Kidney epithelial cell (primary cell): ENCODE measurements around the gene ZNF366. TPM values are rescaled to one million over a fixed set of nuclear protein-coding genes. Genes with fewer than 3 reads are reported as not detected.

ENCODE experiments used
- DNase-seq: peaks from one replicate; pipeline ENCODE4 v3.0.0-alpha.2; 2010; ENCODE audit warnings: low read depth
- H3K27me3 ChIP-seq: 2 replicates; pipeline ENCODE4 v1.6.0; 2011; ENCODE audit warnings: low read length; ENCODE audit not compliant: control insufficient read depth, insufficient read depth
- H3K36me3 ChIP-seq: 2 replicates; pipeline ENCODE4 v1.5.1; 2011; ENCODE audit warnings: low read length; ENCODE audit not compliant: control insufficient read depth, insufficient read depth
- H3K4me3 ChIP-seq: 2 replicates; pipeline ENCODE4 v1.5.1; 2011; ENCODE audit warnings: low read depth, mild to moderate bottlenecking, control low read depth, low read length
- CTCF ChIP-seq: IDR thresholded peaks from 2 replicates; pipeline ENCODE4 v1.5.1; 2011; ENCODE audit warnings: mild to moderate bottlenecking, moderate library complexity, low read length, control low read depth, inconsistent platforms; ENCODE audit not compliant: insufficient read depth, poor library complexity, severe bottlenecking
- total RNA-seq: library from RNA; depleted of rRNA; stranded (reverse); fragments of >200 nt; gene quantifications from 2 replicates; pipeline ENCODE4 v1.2.3, GENCODE V29; 2015

Gene ZNF366
- total RNA-seq, 1 donor from 2014 or later, result 0.13 TPM

- no peak for DNase-seq
- H3K27me3 ChIP-seq, result no peaks in the 10 kb centered on the region
- TF ChIP-seq CTCF, result no peak
- H3K4me3 ChIP-seq, result no peak overlapping the region
- no peaks in the 10 kb centered on the region for H3K36me3 ChIP-seq
Observed at GRCh38 chr5:72498284-72498683, 8.9 kb downstream of the ZNF366 start.

- Histone ChIP-seq H3K4me3 (no peak overlapping the region), H3K36me3 (no peaks in the 10 kb centered on the region), H3K27me3 (no peaks in the 10 kb centered on the region)
- TF ChIP-seq CTCF, result no peak
- DNase-seq, result no peak
Observed at GRCh38 chr5:72497823-72498222, 9.4 kb downstream of the ZNF366 start.

DNA sequence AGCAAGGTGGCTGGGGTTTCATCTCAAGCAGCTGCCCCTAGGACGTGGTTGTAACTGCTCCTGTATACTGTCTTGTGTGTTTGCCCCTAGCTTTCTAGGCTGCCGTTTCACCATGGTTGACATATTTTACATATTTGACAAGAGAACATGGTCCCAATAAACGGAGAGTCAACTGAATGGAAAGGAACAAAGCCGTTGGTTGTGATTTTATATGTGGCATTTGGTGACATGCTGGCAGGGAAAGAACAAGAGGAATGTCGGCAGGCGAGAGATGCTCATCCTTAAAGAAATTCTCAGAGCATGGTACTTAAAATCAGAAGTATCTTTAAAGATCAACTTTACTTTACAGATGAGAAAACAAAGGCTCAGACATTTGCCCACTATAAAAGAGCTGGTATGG is 11.8 kb downstream of the ZNF366 start:
- Histone ChIP-seq H3K27me3 (no peaks in the 10 kb centered on the region), H3K4me3 (no peak overlapping the region), H3K36me3 (no peaks in the 10 kb centered on the region)
- no peak for DNase-seq
- no peak for TF ChIP-seq CTCF

GRCh38 chr5:72494623-72495124 is 12.5 kb downstream of the ZNF366 start:
- TF ChIP-seq CTCF, result no peak
- no peaks in the 10 kb centered on the region for H3K36me3 ChIP-seq

DNA sequence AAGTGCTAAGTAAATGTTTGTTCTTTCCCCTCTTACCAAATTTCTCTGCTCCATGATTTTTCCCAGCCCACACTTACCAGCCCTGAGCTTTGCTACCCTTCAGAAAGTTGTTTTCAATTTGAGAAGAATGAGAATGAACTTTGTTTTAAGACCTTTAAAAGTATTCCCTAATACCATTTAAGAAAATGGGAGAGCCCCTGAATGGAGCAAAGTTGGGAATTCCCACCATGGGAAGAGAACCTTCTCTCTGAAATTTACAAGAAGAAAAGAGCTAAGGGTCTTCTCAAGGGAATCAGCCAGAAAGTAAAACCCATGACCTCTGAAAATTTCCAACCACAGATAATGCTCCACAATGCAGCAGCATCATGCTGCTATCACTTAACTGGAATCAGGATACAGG is 17.7 kb downstream of the ZNF366 start:
- Histone ChIP-seq H3K27me3 (no peaks in the 10 kb centered on the region), H3K4me3 (no peak overlapping the region), H3K36me3 (no peaks in the 10 kb centered on the region)
- TF ChIP-seq CTCF, result no peak
- no peak for DNase-seq

More at GRCh38 chr5:72494623-72495124, 12.5 kb downstream of the ZNF366 start:
- no peaks in the 10 kb centered on the region for H3K27me3 ChIP-seq
- H3K4me3 ChIP-seq, result no peak overlapping the region
- DNase-seq, result no peak

GRCh38 chr5:72488756-72489155 is 18.5 kb downstream of the ZNF366 start:
- Histone ChIP-seq H3K4me3 (no peak overlapping the region), H3K27me3 (no peaks in the 10 kb centered on the region), H3K36me3 (no peaks in the 10 kb centered on the region)
- TF ChIP-seq CTCF, result no peak
- no peak for DNase-seq
